GM18870 (cell line): ENCODE data around the gene FLT1.

Experiments
- ATAC-seq: cut with Tn5 transposase; IDR thresholded peaks from one replicate; pipeline ENCODE4 v1.9.1; 2021; ENCODE audit warnings: moderate library complexity; ENCODE audit not compliant: unreplicated experiment

FLT1 gene

DNA sequence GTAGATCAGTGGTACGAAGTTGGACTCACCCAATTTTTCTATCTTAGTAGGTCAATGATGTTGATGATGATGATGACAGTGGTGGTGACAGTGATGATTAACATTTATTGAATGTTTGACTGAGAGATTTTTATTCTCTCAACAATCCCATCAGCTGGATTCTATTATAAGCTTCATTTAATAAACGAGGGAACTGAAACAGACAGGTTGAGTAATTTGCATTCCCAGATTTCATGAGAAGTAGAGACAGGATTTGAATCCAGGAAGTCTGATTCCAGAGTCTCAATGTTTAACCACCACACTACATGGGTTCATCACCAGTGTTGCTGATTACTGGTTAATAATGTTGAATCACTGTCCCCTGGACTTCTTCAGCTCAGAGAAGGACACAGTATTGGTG, 168.9 kb downstream of the FLT1 start:
- no peak for ATAC-seq

DNA sequence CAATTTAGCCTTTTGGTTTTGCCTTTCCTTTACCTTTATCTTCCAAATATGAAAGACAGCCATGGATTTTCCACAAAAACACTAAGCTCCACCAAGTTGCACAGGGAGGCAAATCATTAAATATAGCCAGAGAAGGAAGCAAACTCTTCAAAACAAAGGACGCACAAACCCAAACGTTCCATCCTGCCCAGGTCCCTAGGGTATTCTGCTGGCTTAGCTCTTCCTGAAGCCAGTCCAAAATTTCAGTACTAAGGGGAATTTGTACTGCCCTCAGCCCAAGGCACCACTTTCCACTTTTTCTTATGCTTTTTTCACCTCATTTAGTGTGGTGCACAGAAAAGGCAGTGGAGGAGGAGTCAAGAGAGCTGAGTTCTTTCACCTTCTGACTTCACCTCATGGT, 169.9 kb downstream of the FLT1 start:
- ATAC-seq: no peak

DNA sequence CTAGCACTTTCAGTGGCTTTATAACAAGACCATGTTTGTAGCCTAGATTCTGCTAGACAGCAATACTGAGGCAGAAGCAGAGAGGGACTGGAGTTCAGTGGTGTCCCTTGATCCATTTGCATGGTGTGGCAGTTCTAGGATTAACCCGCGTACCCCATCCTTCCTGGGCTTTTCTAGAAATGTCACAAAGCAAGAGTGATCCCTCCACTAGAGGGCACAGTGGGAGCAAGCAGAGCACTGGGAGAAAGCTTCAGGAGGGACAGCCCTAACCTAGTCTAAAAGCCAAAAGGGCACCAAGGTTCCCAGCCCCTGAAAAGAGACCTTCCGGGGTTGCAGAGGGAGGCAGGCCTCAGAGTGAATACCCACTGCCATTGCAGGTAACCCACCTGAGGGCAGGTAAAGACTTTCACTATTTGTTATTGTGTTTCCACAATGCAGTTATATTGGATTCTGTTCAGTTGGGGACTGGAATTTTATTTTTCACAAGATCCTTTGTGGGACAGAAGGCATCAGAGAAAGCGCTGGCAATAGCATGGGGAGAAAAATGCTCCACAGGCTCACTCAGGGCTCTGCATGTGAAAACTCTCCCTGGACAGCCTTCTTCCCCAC, 170.6 kb downstream of the FLT1 start:
- no peak for ATAC-seq

DNA sequence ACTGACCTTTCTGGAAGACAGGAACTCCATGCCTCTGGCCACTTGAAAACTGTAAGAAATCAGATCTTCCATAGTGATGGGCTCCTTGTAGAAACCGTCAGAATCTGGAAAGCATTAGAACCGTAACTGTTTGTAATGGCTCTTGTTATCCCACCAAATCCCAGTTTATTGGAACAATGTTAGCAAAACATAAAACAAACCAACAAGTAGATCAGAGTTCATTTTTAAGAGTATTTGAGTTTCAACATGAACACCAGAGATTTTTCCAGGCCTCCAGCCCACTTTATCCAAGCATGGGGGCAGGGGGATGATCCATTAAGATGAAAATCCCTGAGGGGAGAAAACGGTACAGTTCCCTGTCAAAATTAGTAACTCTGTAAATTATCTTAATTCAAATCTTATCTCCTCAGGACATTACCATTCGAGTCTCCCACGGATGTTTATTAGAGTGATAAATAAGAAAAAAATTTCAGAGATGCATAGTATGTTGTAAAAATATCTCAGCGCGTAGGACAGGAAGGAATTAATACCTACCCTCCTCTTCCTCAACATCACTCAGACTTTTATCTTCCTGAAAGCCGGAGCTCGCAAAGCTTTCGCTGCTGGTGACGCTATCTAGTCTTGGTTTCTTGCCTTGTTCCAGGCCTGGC, 172.5 kb downstream of the FLT1 start:
- no peak for ATAC-seq

DNA sequence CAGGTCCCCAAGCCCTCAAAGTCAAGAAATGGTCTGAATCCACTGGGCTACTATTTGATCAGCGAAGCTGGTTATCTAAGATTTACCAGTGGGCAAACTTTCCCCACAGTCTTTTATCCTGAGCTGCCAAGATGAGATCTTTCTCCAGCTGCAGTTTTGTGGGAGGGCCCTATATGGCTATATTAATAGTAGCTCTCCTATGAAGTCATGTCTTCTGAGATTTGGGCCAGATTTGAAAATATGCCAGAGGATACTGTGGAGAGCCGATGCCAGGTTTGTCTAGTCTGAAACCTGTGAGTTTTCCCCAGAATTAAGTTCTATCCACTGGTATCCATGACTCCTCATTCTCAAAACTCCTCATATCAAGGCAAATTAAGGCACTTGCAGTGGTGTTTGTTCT, 173.2 kb downstream of the FLT1 start:
- no peak for ATAC-seq

DNA sequence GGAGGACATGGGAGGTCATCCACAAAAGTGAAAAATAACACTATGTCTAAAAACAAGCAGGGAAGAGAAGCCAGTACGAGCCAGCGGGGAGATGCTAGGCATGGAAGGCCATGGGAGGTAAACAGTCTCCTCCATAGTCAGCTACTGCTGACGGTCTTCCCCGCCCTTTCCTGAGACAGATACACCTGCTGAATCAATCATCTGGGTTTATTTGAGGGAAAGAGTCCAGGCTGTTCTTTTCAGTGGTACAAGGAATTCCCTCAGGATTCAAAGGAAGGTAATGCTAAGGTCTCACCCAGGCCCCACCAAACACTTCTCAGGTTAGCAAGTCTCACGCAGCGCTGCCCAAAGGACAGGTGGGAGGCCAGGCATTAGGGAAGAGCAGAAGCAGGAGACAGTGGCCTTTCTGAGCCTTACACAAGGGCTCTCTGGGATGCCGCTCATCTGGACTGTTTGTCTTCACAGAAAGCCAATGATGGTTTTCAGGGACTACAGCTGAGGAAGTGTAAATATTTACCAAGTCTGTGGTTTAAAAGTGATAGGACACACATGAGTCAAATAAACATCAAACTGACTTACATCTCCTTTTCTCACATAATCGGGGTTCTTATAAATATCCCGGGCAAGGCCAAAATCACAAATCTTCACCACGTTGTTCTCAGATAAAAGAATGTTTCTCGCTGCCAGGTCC, 173.9 kb downstream of the FLT1 start:
- no peak for ATAC-seq

DNA sequence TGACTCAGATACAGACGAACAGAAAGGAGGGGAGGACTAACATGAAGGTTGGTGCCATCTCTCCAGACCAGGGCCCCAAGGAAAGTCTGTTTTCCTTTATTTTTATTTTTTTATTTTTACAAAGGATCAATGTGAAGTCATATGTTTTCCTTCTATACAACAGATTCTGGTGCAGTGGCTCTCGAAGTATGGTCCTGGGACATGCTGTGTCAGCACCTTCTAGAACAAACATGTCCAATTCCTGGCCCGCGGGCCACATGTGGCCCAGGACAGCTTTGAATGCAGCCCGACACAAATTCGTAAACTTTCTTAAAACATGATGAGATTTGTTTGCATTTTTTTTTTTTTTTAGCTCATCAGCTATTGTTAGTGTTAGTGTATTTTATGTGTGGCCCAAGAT, 174.7 kb downstream of the FLT1 start:
- ATAC-seq: no peak

DNA sequence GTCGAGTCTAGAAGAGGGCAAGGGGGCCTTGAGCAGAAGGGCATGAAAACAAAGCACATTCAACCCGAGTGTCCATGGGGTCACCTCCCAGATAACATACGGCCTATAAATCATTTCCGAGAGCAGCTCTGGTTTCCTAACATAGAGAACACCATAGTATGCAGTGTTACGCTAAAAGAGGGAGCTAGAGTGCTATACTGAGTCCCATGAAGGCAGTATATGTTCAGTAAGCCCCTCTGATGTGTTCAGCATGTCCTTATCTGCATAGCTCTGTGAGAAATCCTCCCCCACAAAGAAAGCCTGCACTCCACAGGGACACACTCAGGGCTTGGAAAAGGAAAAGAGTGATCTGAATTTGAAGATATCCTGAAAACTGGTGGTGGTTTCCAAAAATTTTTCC, 175.4 kb downstream of the FLT1 start:
- ATAC-seq: no peak

DNA sequence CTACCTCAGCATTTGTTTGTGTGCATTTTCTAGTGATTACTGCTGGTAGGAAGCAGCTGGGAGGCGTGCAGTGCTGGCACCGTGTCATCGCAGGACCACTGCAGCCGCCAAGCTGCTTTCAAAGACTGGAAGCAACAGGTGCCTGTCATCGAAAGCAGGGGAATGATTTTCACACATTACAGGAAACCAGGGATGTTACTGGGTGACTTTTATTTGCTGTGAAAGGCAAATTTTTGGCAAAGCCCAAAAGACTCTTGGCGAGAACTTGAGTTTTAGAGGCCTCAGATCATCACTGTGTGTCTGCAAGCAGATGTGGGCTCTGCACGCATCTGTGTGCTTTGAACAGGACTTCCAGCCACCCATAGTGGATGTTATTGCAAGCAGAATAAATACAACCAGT, 176.4 kb downstream of the FLT1 start:
- no peak for ATAC-seq

DNA sequence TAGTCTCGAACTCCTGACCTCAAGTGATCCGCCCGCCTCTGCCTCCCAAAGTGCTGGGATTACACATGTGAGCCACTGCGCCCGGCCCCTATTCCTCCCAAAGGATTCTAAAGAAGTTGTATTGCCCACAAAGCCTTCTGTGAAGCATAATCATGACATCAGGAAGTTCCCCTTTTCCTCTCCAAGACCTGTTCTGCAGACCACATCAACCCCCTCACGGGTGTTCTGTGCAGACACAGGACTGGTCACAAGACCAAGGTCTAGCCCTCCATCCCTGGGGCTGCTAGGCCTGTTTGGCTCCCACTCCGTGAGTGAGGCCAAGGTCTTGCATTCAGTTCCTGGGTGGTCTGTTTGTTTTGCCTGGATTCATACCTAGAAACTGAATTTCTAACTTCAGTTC, 178.1 kb downstream of the FLT1 start:
- ATAC-seq: no peak

DNA sequence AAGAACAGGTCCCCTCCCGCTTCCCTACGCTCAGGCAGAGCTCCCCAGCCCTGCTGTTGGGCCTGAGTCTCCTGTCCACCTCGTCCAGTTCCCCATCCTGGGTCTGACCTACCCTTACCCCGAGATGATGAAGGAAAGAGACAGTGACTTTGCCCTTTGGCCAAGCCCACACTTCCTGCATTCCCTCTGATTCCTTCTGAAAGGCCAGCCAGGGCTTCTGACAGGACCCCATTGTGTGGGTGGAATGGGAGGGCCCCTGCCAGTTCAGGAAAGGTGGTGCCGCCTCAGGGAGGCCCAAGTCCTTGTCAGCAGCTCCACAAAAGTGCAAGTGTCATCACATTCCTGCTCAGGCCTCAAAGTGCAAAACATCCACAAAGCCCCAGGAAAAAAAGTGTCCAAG, 178.8 kb downstream of the FLT1 start:
- ATAC-seq: no peak

DNA sequence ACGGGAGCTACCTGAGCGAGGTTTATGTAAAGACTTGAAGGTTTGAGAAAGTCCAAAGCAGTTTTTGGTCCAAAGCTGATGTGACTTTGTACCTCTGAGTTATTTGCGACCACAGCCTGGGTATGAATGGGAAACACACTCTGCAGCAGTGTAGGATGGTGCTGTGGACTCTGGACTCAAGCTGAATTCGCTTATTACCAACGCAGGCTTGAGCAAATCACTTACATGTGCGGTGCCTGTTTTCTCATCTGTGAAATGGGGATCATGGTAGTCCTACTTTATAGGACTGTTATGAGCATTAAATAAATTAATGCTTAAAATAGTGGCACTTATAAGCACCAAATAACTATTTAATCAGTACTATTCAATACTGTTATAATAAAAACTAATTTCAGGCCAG, 180.0 kb downstream of the FLT1 start:
- ATAC-seq: no peak

DNA sequence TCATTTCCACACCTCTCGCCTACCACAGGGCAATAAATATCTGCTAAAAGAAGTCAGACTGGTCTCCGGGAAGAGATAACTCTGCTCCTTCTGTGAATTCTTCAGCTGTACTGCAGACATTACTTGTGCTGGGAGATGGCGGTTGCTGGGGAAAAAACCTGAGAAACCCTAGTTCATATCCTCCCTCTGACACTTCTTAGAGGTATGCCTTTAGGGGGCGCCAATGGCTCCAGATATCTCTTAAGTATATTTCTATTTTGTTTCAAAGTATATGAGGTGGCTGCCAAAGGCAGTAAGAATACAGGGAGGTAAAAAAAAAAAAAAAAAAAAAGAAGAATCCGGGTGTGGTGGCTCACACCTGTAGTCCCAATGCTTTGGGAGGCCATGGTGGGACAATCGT, 181.3 kb downstream of the FLT1 start:
- ATAC-seq: no peak

DNA sequence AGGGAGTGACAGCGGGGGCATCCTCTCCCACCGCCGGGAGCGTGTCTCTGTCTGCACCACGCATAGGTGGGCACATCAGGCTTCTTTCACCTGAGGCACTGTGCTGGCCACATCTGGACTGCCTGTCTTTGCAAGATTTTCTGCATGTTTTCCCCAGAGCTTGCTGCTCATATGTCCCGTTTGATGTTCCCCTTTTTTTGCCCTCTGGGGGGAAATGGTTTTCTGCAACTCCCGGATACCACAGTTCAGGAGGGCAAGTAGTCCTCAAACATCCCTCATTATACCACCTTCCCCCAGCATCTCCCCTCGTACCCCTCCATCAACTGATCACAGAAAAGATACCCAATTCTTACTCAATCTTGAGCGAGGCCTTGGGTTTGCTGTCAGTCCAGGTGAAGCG, 188.6 kb downstream of the FLT1 start:
- ATAC-seq: no peak

DNA sequence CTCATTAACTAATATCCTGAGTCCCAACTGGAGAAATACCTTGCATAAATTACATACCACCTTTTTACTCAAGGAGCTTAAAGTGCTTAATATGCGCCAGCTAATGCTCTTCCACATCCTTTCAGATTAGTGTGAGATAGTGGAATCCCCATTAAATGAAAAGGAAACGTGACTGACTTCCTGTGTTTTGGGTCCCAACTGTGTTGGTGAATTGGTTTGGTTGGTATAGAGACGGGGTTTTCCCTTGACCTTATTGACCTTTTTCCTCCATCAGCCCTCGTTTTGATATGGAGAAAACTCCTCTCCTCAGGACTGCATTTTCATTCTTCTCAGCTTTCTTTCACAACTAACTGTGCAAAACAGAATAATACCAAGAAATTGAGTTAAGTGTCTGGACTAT, 193.1 kb downstream of the FLT1 start:
- ATAC-seq: no peak

DNA sequence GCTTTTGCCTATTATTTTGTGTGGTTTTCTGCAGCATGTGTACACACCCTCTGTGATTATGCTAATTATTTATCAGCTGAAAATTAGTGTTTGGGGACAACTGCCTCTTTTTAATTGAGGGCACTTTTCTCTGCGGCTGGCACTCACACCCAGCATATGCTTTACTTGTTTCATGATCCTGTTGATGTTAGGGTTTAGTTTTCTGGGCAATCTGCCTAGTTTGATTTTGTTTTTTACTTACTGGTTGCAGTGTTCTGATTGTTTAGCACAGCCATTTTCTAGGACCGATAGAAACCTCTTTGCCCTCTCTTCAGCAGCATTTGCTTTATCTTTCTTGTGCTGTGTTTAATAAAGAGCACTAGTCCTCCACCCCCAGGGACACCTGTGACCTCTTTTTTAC, 195.0 kb downstream of the FLT1 start:
- ATAC-seq: no peak

DNA sequence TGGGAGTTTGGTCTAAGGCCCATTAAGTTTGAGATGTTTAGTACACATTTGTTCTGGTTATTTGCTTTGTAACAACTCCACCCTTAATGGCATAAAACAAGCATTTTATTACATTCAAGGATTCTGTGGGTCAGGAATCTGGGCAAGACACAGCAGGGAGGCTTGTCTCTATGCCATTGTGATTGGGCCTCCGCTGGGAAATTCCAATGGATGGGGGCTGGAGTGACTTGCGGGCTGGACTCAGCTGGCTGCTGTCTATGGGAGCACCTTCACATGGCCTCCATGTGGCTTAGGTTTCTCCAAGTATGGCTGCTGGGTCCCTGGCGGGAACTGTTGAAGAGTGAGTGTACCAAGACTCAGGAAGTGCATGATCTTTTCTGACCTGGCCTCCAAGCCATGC, 197.6 kb downstream of the FLT1 start:
- ATAC-seq: no peak

DNA sequence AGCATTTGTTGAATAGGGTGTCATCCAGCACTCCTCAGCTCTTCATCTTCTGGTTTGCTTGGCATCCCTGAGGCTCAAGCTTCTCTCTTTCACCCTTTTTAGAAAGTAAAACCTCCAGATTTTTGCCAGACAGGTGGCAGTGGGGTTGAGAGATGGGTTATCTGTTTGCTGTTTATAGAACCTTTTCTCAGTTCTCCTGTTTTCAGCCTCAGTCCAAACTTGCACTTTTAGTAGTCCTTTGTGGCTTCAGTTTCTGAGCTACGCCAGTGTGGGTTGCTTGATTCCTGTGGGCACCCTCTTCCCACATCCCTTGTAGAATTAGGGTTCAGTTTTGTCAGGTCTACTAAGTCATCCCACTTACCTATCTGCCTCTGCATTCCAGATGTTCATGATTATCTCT, 208.7 kb downstream of the FLT1 start:
- ATAC-seq: no peak

DNA sequence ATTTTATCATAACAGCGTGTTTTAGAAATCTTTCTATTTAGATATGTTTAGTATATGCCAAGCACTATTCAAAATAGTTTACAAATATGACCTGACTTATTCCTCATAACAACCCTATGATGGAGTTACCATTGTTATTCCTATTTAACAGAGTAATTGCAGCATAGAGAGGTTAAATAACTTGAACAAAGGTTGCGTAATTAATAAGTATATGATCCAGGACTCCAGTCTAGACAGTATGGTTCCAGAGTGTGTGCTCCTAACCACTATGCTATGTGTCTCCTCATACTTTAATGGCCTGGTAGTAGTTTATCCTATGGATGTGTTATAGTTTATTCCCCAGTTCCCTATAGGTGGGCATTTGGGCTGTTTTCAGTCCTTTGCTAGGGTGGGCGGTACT, 211.3 kb downstream of the FLT1 start:
- ATAC-seq: no peak

DNA sequence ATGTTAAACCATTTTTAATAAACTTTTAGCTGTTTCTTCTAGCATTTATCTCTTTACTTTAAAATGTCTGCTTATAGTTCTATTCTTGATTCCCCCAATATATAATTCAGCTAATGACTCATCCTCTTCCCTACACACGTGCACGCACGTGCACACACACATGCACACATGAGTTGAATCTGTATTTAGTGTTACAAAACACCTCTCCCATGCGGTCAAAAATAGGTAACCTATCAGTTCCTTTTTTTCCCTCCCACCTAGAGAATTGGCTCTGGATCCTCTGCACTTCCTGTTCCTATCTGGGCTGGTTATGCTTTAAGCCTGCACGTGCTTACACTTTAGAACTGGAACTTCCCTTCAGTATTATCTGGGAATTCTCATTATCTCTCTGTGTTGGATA, 212.5 kb downstream of the FLT1 start:
- ATAC-seq: no peak

DNA sequence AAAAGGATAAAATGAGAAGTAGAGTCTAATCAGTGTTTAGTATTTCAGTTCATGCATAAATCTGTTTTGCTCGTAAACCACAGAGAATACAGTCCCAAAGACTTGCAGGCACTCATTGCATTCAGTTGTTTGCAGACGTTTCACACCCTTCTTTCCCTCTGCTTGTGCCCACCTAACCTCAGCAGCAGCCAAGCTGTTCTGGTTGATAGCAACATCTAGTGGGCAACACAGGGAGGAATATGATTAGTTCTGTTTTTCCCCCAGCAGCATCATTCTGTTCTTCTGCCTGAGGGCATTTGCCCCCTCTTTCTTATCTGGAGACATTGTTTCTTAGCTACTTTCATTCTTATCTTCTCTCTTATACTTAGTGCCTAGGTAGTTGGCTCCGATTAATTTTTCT, 221.0 kb downstream of the FLT1 start:
- ATAC-seq: no peak

DNA sequence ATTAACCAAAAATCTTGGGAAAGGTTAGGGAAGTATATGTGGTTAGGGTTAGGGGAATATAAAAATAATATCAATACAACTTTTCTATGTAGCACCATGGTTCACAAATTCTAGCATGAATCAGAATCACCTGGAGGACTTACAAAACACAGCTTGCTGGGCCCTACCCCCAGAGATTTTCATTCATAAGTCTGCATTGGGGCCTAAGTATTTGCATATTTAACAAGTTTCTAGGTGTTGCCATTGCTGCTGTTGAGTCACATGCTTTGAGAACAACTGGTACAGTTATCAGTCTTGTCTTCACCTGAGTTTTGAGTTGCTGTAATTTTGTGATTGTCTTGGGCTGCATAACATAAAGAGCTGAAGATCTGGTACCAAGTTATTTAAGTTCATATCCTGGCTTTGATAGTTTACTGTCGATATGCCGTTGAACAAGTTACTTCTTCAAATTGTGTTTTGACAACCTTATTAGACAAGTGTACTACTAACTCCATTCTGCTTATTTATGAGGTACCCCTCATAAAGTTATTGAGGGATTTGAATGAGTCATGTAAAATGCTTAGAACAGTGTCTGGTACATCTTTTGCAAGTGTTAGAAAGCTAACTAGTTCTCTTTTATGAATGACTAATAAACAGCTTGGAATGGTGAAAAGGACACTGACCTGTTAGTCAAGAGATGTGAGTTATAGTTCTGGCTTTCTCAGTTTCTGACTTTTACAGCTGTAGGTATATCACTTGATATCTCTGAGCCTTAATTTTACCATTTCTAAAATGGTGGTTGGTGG, 223.7 kb downstream of the FLT1 start:
- no peak for ATAC-seq
